HL-60 (cell line): ENCODE data around the gene NME5.

ENCODE experiments used
- DNase-seq, 2 experiments: peaks; one replicate each; pipeline ENCODE4 v3.0.0-alpha.2; 2010 to 2020; ENCODE audit warnings: low read depth in 1 of 2, low spot score in 1 of 2
- H3K27ac ChIP-seq: fragments of 250-450 bp; sonication (Bioruptor Pico); replicated peaks from 2 replicates; pipeline ENCODE4 v1.5.1; 2020; ENCODE audit warnings: mild to moderate bottlenecking, moderate library complexity
- H3K27me3 ChIP-seq: fragments of 250-450 bp; sonication (Bioruptor Pico); 2 replicates; pipeline ENCODE4 v1.5.1; 2021; ENCODE audit warnings: mild to moderate bottlenecking, moderate library complexity; ENCODE audit not compliant: insufficient read depth, poor library complexity, severe bottlenecking
- H3K4me3 ChIP-seq: replicated peaks from 2 replicates; pipeline ENCODE4 v1.5.1; 2011; ENCODE audit warnings: mild to moderate bottlenecking, control low read depth, low read length; ENCODE audit not compliant: insufficient read depth
- CTCF ChIP-seq: IDR thresholded peaks from one replicate; pipeline ENCODE4 v1.5.1; 2011; ENCODE audit warnings: low read length, control low read depth, inconsistent platforms; ENCODE audit not compliant: insufficient read depth
- GABPA ChIP-seq: IDR thresholded peaks from 2 replicates; pipeline ENCODE4 v1.6.1; 2012; ENCODE audit warnings: low read depth
- POLR2AphosphoS5 ChIP-seq: IDR thresholded peaks from 2 replicates; pipeline ENCODE4 v1.6.1; 2012; ENCODE audit warnings: low read depth
- SPI1 ChIP-seq: IDR thresholded peaks from 2 replicates; pipeline ENCODE4 v1.6.1; 2012; ENCODE audit warnings: low read depth, mild to moderate bottlenecking, borderline replicate concordance
- TF ChIP-seq, protein P1 (sequence below): IDR thresholded peaks from 2 replicates; pipeline ENCODE4 v1.6.1; 2012; ENCODE audit warnings: low read depth; ENCODE audit not compliant: insufficient replicate concordance

The NME5 gene

GRCh38 chr5:138169124-138169523 lies 29.9 kb upstream of the NME5 start:
- Histone ChIP-seq H3K4me3 (no peak overlapping the region), H3K27ac (no peak overlapping the region), H3K27me3 (no peaks in the 10 kb centered on the region)
- no peak for DNase-seq
- no peak for TF ChIP-seq GABPA

- Histone ChIP-seq H3K27me3 (no peaks in the 10 kb centered on the region), H3K27ac (no peak overlapping the region), H3K4me3 (no peak overlapping the region)
- TF ChIP-seq POLR2AphosphoS5 = no peak
- no peak for TF ChIP-seq CTCF
- TF ChIP-seq, protein P1, sequence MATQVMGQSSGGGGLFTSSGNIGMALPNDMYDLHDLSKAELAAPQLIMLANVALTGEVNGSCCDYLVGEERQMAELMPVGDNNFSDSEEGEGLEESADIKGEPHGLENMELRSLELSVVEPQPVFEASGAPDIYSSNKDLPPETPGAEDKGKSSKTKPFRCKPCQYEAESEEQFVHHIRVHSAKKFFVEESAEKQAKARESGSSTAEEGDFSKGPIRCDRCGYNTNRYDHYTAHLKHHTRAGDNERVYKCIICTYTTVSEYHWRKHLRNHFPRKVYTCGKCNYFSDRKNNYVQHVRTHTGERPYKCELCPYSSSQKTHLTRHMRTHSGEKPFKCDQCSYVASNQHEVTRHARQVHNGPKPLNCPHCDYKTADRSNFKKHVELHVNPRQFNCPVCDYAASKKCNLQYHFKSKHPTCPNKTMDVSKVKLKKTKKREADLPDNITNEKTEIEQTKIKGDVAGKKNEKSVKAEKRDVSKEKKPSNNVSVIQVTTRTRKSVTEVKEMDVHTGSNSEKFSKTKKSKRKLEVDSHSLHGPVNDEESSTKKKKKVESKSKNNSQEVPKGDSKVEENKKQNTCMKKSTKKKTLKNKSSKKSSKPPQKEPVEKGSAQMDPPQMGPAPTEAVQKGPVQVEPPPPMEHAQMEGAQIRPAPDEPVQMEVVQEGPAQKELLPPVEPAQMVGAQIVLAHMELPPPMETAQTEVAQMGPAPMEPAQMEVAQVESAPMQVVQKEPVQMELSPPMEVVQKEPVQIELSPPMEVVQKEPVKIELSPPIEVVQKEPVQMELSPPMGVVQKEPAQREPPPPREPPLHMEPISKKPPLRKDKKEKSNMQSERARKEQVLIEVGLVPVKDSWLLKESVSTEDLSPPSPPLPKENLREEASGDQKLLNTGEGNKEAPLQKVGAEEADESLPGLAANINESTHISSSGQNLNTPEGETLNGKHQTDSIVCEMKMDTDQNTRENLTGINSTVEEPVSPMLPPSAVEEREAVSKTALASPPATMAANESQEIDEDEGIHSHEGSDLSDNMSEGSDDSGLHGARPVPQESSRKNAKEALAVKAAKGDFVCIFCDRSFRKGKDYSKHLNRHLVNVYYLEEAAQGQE = no peak
- no peak for TF ChIP-seq GABPA
- TF ChIP-seq SPI1 = no peak
- DNase-seq = no peak
These were observed 24.5 kb upstream of the NME5 start for GRCh38 chr5:138163721-138164120.

DNA sequence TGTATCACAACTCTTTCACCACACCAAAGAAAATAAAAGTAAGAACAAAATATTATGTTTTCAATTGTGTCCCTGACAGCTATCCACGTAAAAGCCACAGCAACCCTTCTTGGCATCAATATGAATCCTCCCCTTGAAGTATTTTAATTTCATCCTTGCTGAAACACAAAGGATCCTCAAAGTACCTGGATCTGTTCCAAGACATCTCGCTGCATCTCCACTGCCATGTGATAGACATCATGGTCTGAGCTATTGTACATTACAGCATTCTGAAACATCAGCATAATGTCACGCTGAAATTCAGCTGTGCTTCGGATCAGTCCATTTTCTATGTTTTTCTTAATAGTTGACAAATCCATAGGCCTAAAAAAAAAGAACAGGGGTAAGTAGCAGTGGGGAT lies 21.5 kb upstream of the NME5 start:
- Histone ChIP-seq H3K4me3 (no peak overlapping the region), H3K27me3 (no peaks in the 10 kb centered on the region), H3K27ac (no peak overlapping the region)
- DNase-seq = no peak
- no peak for TF ChIP-seq POLR2AphosphoS5
- no peak for TF ChIP-seq SPI1
- no peak for TF ChIP-seq GABPA
- TF ChIP-seq, protein P1 = no peak
- TF ChIP-seq CTCF = no peak

DNA sequence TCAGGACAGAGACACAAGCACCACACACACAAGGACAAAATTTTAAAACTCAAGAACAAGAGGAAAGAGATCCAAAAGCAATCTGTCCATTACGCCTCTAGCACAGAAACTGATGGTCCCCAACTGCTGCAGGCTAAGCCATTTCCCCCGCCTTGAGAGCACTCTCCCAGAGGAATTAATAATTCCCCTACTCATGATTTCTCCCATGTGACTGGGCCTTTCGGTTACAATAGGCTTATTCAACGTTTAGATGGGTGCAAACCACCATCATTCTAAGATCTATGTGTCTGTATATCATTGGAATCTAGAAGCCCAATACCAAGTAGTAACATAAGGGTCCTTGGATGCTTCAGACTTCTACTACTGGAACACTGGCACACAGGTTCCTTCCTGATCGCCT lies 20.4 kb upstream of the NME5 start:
- Histone ChIP-seq H3K27ac (no peak overlapping the region), H3K27me3 (no peaks in the 10 kb centered on the region), H3K4me3 (no peak overlapping the region)
- no peak for TF ChIP-seq CTCF
- TF ChIP-seq GABPA = no peak
- TF ChIP-seq, protein P1 = no peak
- TF ChIP-seq SPI1 = no peak
- TF ChIP-seq POLR2AphosphoS5 = no peak
- no peak for DNase-seq
